ENCODE measurements around the gene AKAP7.

DNA sequence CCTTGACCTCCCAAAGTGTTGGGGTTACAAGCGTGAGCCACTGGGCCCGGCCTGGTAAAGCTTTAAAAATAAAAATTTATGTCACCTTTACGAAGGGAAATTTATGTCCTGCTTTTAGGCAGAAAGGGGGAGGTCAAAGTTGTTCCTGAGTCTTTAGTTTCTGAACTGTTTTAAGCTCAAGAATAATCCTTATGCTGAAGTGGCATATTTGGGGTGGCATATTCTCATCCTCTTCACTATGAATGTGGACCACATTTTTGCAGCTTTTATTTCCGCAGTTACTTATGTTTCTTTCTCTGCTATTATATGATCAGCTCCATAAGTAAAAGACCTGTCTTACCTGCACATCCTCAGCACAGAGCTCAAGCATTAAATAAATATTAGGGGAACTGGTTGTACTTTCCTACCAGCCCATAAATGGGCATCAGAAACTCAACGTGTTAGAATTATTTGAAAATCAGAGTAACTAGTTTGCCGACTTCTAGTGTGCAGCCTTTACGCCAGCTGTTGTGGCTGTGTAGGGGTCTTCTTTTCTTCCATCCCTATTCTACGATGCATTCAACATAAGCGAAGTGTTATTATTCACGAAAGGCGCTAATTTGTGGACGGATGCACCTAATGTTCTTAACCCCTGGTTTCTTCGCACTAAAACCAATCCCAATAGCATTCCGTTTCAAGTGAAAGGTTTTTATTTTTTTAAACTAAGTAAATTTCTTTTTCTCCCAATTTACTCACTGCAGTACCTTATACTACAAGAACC lies 867 bp upstream of the AKAP7 start:
- TF ChIP-seq, protein P1, sequence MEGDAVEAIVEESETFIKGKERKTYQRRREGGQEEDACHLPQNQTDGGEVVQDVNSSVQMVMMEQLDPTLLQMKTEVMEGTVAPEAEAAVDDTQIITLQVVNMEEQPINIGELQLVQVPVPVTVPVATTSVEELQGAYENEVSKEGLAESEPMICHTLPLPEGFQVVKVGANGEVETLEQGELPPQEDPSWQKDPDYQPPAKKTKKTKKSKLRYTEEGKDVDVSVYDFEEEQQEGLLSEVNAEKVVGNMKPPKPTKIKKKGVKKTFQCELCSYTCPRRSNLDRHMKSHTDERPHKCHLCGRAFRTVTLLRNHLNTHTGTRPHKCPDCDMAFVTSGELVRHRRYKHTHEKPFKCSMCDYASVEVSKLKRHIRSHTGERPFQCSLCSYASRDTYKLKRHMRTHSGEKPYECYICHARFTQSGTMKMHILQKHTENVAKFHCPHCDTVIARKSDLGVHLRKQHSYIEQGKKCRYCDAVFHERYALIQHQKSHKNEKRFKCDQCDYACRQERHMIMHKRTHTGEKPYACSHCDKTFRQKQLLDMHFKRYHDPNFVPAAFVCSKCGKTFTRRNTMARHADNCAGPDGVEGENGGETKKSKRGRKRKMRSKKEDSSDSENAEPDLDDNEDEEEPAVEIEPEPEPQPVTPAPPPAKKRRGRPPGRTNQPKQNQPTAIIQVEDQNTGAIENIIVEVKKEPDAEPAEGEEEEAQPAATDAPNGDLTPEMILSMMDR (IDR thresholded peaks at IDR 0.05): no peak
- TF ChIP-seq POLR2A (IDR thresholded peaks at IDR 0.05): no peak

Measured in lower leg skin (tissue), 3 donors.